K562 (cell line): ENCODE results near the gene PTP4A1. TPM values are rescaled to one million over a fixed set of nuclear protein-coding genes. Genes with fewer than 3 reads are reported as not detected.
A peak's percentile ranks its signal among the peaks of the same experiment; 100 is the strongest.
"Not testable (repeated sequence)": the region's sequence is repeated elsewhere in the genome, so short reads cannot be mapped to it uniquely, and the experiment has no call there.

Experiments used
- ATAC-seq: fragments of 200-7000 bp; cut with Tn5 transposase; 3 replicates; pipeline ENCODE4 v1.9.1; 2020; ENCODE audit warnings: moderate library complexity
- BruUV-seq: library from RNA; stranded (reverse); fragments of 400-500 nt; replicated peaks from 2 replicates; lab custom pipeline; 2021; lab: Mats Ljungman, UMichigan
- CTCF ChIA-PET: fragments of 300-600 bp; formaldehyde crosslinking; extraction: SDS; loops from one replicate; lab custom pipeline; 2021; ENCODE audit warnings: low intra/inter-chr PET ratio; lab: Yijun Ruan, JAX
- POLR2A ChIA-PET: fragments of 300-600, 350-650 bp; sonication (Branson Sonifier 250); formaldehyde crosslinking; extraction: SDS; loops from one replicate; lab custom pipeline; 2021; ENCODE audit warnings: antibody characterized with exemption, inconsistent platforms; lab: Yijun Ruan, JAX
- DNase-seq, 4 experiments: peaks; one replicate each; pipeline versions ENCODE4 v3.0.0 to v3.0.0-alpha.2; 2011 to 2018; ENCODE audit warnings: low spot score in 3 of 4, mixed read lengths in 3 of 4; ENCODE audit errors: extremely low read depth in 1 of 4
- FAIRE-seq: peaks from 2 replicates; lab custom pipeline; 2011; peaks lifted over from hg19 to GRCh38; lab: Jason Lieb, UNC
- H2AFZ ChIP-seq: 2 replicates; pipeline ENCODE4 v1.6.0; 2011; ENCODE audit warnings: low read depth, low read length, control low read depth, inconsistent platforms
- H3K27ac ChIP-seq: fragments of 200-600 bp; 3 replicates; pipeline ENCODE4 v1.8.0; 2011; ENCODE audit warnings: low read depth, mild to moderate bottlenecking, control low read depth, inconsistent platforms, low read length, moderate library complexity, mixed read lengths; ENCODE audit errors: extremely low read depth
- H3K27me3 ChIP-seq, 2 experiments: fragments of 300-600 bp in 1 of 2; 2 replicates in 1 of 2; 3 replicates in 1 of 2; pipeline versions ENCODE4 v1.6.0 to v1.8.0; 2011; ENCODE audit warnings: inconsistent platforms in 2 of 2, low read length in 2 of 2, mild to moderate bottlenecking in 1 of 2, mixed read lengths in 1 of 2, moderate library complexity in 1 of 2; ENCODE audit not compliant: control insufficient read depth in 2 of 2, insufficient read depth in 2 of 2
- H3K36me3 ChIP-seq: fragments of 300-600 bp; 3 replicates; pipeline ENCODE4 v1.8.0; 2011; ENCODE audit warnings: mild to moderate bottlenecking, low read length, inconsistent platforms; ENCODE audit not compliant: control insufficient read depth, insufficient read depth
- H3K4me1 ChIP-seq, 2 experiments: fragments of 200-600 bp in 1 of 2; replicated peaks in 1 of 2; 2 replicates in 1 of 2; 3 replicates in 1 of 2; pipeline versions ENCODE4 v1.5.1 to v1.8.0; 2011; ENCODE audit warnings: inconsistent platforms in 2 of 2, low read length in 2 of 2, mild to moderate bottlenecking in 1 of 2, mixed read lengths in 1 of 2, moderate library complexity in 1 of 2; ENCODE audit not compliant: control insufficient read depth in 2 of 2, insufficient read depth in 2 of 2
- H3K4me2 ChIP-seq: 2 replicates; pipeline ENCODE4 v1.6.1; 2011; ENCODE audit warnings: low read length, control low read depth, inconsistent platforms, mixed read lengths; ENCODE audit not compliant: insufficient read depth
- H3K4me3 ChIP-seq: fragments of 200-600 bp; sonication (generic), shearing (Covaris generic); 2 replicates; pipeline ENCODE4 v1.5.1; 2016; ENCODE audit warnings: control low read depth, inconsistent platforms
- H3K79me2 ChIP-seq: fragments of 200-600 bp; 3 replicates; pipeline ENCODE4 v1.8.0; 2011; ENCODE audit warnings: low read length, inconsistent platforms; ENCODE audit not compliant: control insufficient read depth, insufficient read depth
- H3K9ac ChIP-seq, 2 experiments: 2 replicates each; pipeline versions ENCODE4 v1.6.0 to v1.6.1; 2011; ENCODE audit warnings: low read depth in 2 of 2, low read length in 2 of 2, control low read depth in 1 of 2, inconsistent platforms in 1 of 2, mild to moderate bottlenecking in 1 of 2, mixed read lengths in 1 of 2; ENCODE audit not compliant: insufficient read depth in 1 of 2
- H3K9me1 ChIP-seq: one replicate; pipeline ENCODE4 v1.6.0; 2011; ENCODE audit warnings: inconsistent platforms, mild to moderate bottlenecking, low read length, moderate library complexity; ENCODE audit not compliant: control insufficient read depth, insufficient read depth
- H3K9me3 ChIP-seq: replicated peaks from 2 replicates; pipeline ENCODE4 v1.5.1; 2011; ENCODE audit warnings: low read depth, low read length, inconsistent platforms; ENCODE audit not compliant: control insufficient read depth, insufficient read depth
- H4K20me1 ChIP-seq: replicated peaks from 2 replicates; pipeline ENCODE4 v1.6.1; 2011; ENCODE audit warnings: low read length, inconsistent platforms, mixed read lengths; ENCODE audit not compliant: control insufficient read depth, insufficient read depth
- CBX3 ChIP-seq, 2 experiments: IDR thresholded peaks; 1 replicate in 1 of 2; 2 replicates in 1 of 2; pipeline ENCODE4 v1.6.1; 2012; ENCODE audit warnings: inconsistent platforms in 2 of 2, low read length in 2 of 2, borderline replicate concordance in 1 of 2, control low read depth in 1 of 2
- KDM1A ChIP-seq, 2 experiments: fragments of 450-650 bp; IDR thresholded peaks; 2 replicates each; pipeline ENCODE4 v1.6.1; 2016; ENCODE audit warnings: mild to moderate bottlenecking in 2 of 2
- ZBTB40 ChIP-seq, 2 experiments: fragments of 450-650 bp in 1 of 2; sonication (generic) in 1 of 2; formaldehyde crosslinking in 1 of 2; IDR thresholded peaks; 2 replicates each; pipeline versions ENCODE4 v1.7.1 to v1.9.0; 2016 to 2022; ENCODE audit warnings: inconsistent platforms in 1 of 2, mild to moderate bottlenecking in 1 of 2, missing genetic modification reagents in 1 of 2
- WGBS: fragments of 100-300 bp; shearing (Covaris generic); methylation state at CpG from one replicate; pipeline ENCODE4 v1.1.6; 2016; ENCODE audit warnings: low coverage, mixed read lengths; ENCODE audit not compliant: insufficient coverage; ENCODE audit errors: missing lambda C conversion rate; 5-methylcytosine and 5-hydroxymethylcytosine counted together
- in situ Hi-C: fragments of 300-500 bp; cut with MboI; formaldehyde crosslinking; loops from 4 replicates; pipeline ENCODE4 v1.15.0; 2018; ENCODE audit warnings: inconsistent platforms, mixed read lengths
- intact Hi-C: fragments of 100-400 bp; cut with micrococcal nuclease; formaldehyde crosslinking; loops from 2 replicates; pipeline ENCODE4 v1.14.2; 2022
- polyA plus RNA-seq, 8 experiments: library from polyadenylated mRNA; depleted of rRNA in 4 of 8; stranded (reverse) in 5 of 8; unstranded in 3 of 8; fragments of >200 nt; fragmentation: Nextera tagmentation in 2 of 8; fragmentation: Illumina TruSeq in 1 of 8; extraction: Ambion mirVana in 2 of 8; extraction: Trizol in 1 of 8; gene quantifications; 2 replicates each; pipeline versions ENCODE4 v1.2.1 to v1.2.3, GENCODE V29; 2011 to 2014; ENCODE audit warnings: inconsistent platforms in 1 of 8, missing spikeins in 1 of 8
- total RNA-seq, 7 experiments: library from RNA; depleted of rRNA in 6 of 7; stranded (reverse); fragments of >200 nt in 6 of 7; fragmentation: Illumina TruSeq in 2 of 7; extraction: Trizol in 2 of 7; gene quantifications; 2 replicates each; pipeline versions ENCODE4 v1.2.1 to v1.2.3, GENCODE V29; 2011 to 2021; ENCODE audit warnings: low replicate concordance in 1 of 7

Gene PTP4A1
- total and polyA plus RNA-seq, 9 of the 15 experiments (the other 6 are each of a cell fraction or from before 2014, with no cell fraction given) = 3.7 to 67.5 (median 13.1) TPM

DNA sequence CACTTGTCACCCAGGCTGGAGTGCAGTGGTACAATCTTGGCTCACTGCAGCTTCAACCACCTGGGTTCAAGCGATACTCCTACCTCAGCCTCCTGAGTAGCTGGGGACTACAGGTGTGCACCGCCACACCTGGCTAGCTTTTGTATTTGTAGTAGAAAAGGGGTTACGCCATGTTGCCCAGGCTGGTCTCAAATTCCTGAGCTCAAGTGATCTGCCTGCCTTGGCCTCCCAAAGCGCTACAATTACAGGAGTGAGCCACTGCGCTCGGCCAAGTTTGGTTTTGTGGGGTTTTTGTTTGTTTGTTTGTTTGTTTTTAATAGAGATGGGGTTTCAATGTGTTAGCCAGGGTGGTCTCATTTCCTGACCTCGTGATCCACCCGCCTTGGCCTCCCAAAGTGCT is 12.3 kb downstream of the PTP4A1 start (continued):
- TF ChIP-seq ZBTB40 (IDR thresholded peaks at IDR 0.05) (no peak), ZBTB40 (CRISPR knock-in tag; IDR thresholded peaks at IDR 0.05) (no peak), CBX3 (IDR thresholded peaks at IDR 0.05; ENCODE audit: borderline replicate concordance in 1 of 2, low read length in 2 of 2) (no peak), KDM1A (IDR thresholded peaks at IDR 0.05) (no peak)

GRCh38 chr6:63585652-63586051 is 13.4 kb downstream of the PTP4A1 start:
- ATAC-seq, H3K4me1 ChIP-seq, H4K20me1 ChIP-seq, DNase-seq, CTCF ChIA-PET, H3K79me2 ChIP-seq, H3K4me3 ChIP-seq, H2AFZ ChIP-seq, H3K9me1 ChIP-seq, H3K4me2 ChIP-seq, BruUV-seq, H3K27ac ChIP-seq, H3K9ac ChIP-seq, in situ Hi-C loops, H3K9me3 ChIP-seq, intact Hi-C loops, H3K27me3 ChIP-seq: not testable (repeated sequence)
- H3K36me3 ChIP-seq = peaks cover 15% of the 10 kb centered on the region; the same call in 1 of the 3 replicates
- POLR2A ChIA-PET = interaction anchor here (2.8 kb wide), 1 partner anchor 49 kb away, joined by 6 read pairs; the partner anchor contains the start of gene PHF3
- peak; percentile 57 for FAIRE-seq
- 53% methylated on average over 2 of the region's 2 CpGs for WGBS
